Stimulated activated CD4-positive, alpha-beta T cell treated with anti-CD3 and anti-CD28 coated beads, Interleukin-1b, Interleukin-23, amount 100 ng/mL, for 1 hour (primary cell): Measurements from ENCODE around the gene CXCR1.
"Not testable (repeated sequence)": the region's sequence is repeated elsewhere in the genome, so short reads cannot be mapped to it uniquely, and the experiment has no call there.

ENCODE experiments used
- DNase-seq, 2 donors: peaks; one replicate each; pipeline ENCODE4 v3.0.0-alpha.2; 2020; ENCODE audit warnings: low read depth in 2 of 2

The CXCR1 gene

GRCh38 chr2:218161644-218162043 lies 5.1 kb downstream of the CXCR1 start:
- DNase-seq: no peak

GRCh38 chr2:218155953-218156479 lies 10.7 kb downstream of the CXCR1 start:
- DNase-seq: no peak

- no peak for DNase-seq
Observed at GRCh38 chr2:218152777-218153176, 14.0 kb downstream of the CXCR1 start.

- DNase-seq: no peak
Observed at GRCh38 chr2:218152172-218152571, 14.6 kb downstream of the CXCR1 start.

GRCh38 chr2:218149848-218150440 lies 16.8 kb downstream of the CXCR1 start:
- no peak for DNase-seq

- DNase-seq: no peak
Observed at GRCh38 chr2:218149098-218149497, 17.7 kb downstream of the CXCR1 start.

GRCh38 chr2:218146056-218146455 lies 20.7 kb downstream of the CXCR1 start:
- no peak for DNase-seq

- DNase-seq: no peak
Observed at GRCh38 chr2:218145124-218145523, 21.6 kb downstream of the CXCR1 start.

- DNase-seq: no peak
Observed at GRCh38 chr2:218138047-218138446, 28.7 kb downstream of the CXCR1 start.

- DNase-seq: no peak
Observed at GRCh38 chr2:218137514-218137913, 29.2 kb downstream of the CXCR1 start.

GRCh38 chr2:218130822-218131221 lies 35.9 kb downstream of the CXCR1 start:
- no peak for DNase-seq

GRCh38 chr2:218130377-218130776 lies 36.4 kb downstream of the CXCR1 start:
- no peak for DNase-seq

GRCh38 chr2:218129458-218130135 lies 37.2 kb downstream of the CXCR1 start:
- no peak for DNase-seq

- DNase-seq: no peak
Observed at GRCh38 chr2:218128781-218129457, 37.8 kb downstream of the CXCR1 start.

- DNase-seq: no peak
Observed at GRCh38 chr2:218127929-218128455, 38.8 kb downstream of the CXCR1 start.

- no peak for DNase-seq
Observed at GRCh38 chr2:218125626-218126080, 41.1 kb downstream of the CXCR1 start, which contains the start of gene CXCR2. Gene CXCR2, plus strand, starts transcription at chr2:218126028. Its CDS starts 8,774 bp downstream, at chr2:218134802.

GRCh38 chr2:218125095-218125494 lies 41.7 kb downstream of the CXCR1 start:
- no peak for DNase-seq

- DNase-seq: no peak
Observed at GRCh38 chr2:218123986-218124385, 42.8 kb downstream of the CXCR1 start.

- not testable (repeated sequence) for DNase-seq
Observed at GRCh38 chr2:218122286-218122685, 44.5 kb downstream of the CXCR1 start.

- not testable (repeated sequence) for DNase-seq
Observed at GRCh38 chr2:218121789-218122188, 45.0 kb downstream of the CXCR1 start.
